NB4 (cell line): ENCODE data around the gene PDLIM7.
A peak's percentile ranks its signal among the peaks of the same experiment; 100 is the strongest.

Source experiments
- DNase-seq: peaks from one replicate; pipeline ENCODE4 v3.0.0; 2010; ENCODE audit warnings: low read depth
- H3K4me3 ChIP-seq: one replicate; pipeline ENCODE4 v1.5.1; 2011; ENCODE audit warnings: mild to moderate bottlenecking, low read depth, low read length, moderate library complexity
- MAX ChIP-seq: IDR thresholded peaks from 2 replicates; pipeline ENCODE4 v1.6.1; 2011; ENCODE audit warnings: low read depth, low read length
- MYC ChIP-seq: IDR thresholded peaks from 2 replicates; pipeline ENCODE4 v1.6.1; 2011; ENCODE audit warnings: low read depth, low read length
- POLR2A ChIP-seq: IDR thresholded peaks from 2 replicates; pipeline ENCODE4 v1.6.1; 2011; ENCODE audit warnings: mild to moderate bottlenecking; ENCODE audit not compliant: insufficient read length; ENCODE audit errors: extremely low read depth
- TF ChIP-seq, protein P1 (sequence below): IDR thresholded peaks from one replicate; pipeline ENCODE4 v1.5.1; 2012; ENCODE audit warnings: low read depth, low read length

The PDLIM7 gene

DNA sequence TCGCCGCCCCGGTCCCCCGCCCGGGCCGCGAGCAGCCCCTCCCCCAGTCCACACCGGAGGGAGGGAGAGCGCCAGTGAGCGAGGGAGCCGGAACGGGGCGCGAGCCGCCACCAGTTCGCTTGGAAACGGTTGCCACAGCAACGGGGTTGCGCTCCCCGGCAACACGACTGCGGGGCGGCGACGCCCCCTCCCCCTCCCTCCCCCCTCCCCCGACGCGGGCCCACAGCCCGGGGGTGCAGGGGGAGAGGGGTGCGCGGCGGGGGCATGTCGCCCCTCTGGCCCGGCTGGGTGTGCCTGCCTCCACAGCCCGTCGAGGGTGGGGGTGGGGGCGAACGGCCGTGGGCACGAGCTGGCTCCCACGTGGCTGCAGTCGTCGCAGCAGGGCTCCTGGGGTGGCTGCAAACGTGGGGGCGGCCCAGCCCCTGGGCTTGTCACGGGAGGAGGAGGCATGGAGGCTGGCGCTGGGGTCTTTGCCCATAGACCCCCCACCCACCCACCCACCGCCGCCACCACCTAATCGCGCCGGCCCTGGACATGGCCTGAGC lies 50.3 kb downstream of the PDLIM7 start:
- peak; percentile 68 for TF ChIP-seq MAX
- no peak for TF ChIP-seq POLR2A
- TF ChIP-seq, protein P1, sequence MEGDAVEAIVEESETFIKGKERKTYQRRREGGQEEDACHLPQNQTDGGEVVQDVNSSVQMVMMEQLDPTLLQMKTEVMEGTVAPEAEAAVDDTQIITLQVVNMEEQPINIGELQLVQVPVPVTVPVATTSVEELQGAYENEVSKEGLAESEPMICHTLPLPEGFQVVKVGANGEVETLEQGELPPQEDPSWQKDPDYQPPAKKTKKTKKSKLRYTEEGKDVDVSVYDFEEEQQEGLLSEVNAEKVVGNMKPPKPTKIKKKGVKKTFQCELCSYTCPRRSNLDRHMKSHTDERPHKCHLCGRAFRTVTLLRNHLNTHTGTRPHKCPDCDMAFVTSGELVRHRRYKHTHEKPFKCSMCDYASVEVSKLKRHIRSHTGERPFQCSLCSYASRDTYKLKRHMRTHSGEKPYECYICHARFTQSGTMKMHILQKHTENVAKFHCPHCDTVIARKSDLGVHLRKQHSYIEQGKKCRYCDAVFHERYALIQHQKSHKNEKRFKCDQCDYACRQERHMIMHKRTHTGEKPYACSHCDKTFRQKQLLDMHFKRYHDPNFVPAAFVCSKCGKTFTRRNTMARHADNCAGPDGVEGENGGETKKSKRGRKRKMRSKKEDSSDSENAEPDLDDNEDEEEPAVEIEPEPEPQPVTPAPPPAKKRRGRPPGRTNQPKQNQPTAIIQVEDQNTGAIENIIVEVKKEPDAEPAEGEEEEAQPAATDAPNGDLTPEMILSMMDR = no peak
- peak; percentile 79 for TF ChIP-seq MYC
- H3K4me3 ChIP-seq = peak overlapping the region; percentile 55
- DNase-seq = peak; percentile 78

DNA sequence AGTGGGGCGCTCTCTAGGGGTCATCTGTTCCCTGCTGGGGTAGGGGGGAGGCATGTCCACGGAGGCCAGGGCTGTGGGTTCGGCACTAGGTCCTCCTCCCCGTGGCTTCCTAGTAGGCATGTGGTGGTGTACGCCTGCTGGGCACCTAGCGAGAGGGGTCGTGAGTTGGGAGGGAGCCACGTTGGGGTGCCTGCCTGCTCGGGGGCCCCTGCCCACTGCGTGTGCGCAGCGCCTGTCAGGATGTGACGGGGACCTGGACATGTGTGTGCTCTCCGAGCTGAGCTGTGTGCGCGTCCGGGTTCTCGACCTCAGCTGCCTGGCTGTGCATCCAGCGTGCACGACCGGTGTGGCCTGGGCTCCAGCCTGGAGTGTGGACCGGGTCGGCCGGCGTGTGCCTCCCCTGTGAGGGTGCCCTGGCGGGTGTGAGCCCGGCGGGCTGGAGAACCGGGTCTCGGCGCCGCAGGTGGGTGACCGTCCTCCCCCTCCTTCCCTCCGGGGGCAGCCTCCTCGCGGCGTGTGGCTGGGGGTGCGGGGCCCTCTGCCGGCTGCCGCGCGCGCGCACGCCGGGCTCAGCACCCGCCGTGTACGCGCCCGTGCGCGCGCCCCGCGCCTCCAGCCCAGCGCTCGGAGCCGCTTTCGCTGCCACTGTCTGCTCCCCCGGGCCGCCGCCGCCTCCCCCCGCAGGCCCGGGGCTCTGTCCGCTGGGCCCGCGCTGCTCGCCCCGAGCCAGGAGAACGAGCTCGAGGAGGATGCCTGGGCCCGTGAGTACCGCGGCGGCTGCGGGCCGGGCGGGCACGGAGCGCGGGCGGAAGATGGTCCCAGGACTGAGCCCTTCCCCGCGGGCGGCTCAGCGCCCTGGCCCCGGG lies 51.0 kb downstream of the PDLIM7 start, which contains the start of gene PRR7:
TSS of gene PRR7 (plus strand) at position 615 of the 866 bp plus-strand sequence. CDS start 8,254 bp downstream, outside the sequence.
- TF ChIP-seq, protein P1 = no peak
- TF ChIP-seq POLR2A (peak; percentile 28), MAX (peak; percentile 10; the same call in 1 of the 2 replicates), MYC (no peak)
- DNase-seq = peak; percentile 80
- peak within 1 kb of the TSS; percentile 55 for H3K4me3 ChIP-seq

GRCh38 chr5:177445917-177446199 lies 51.5 kb downstream of the PDLIM7 start:
- TF ChIP-seq POLR2A (no peak), MAX (no peak), MYC (no peak)
- TF ChIP-seq, protein P1 = no peak

GRCh38 chr5:177445052-177445916 lies 52.1 kb downstream of the PDLIM7 start:
- H3K4me3 ChIP-seq = no peak overlapping the region
- peak; percentile 49 for DNase-seq
- TF ChIP-seq, protein P1 = no peak
- TF ChIP-seq MYC = no peak
- no peak for TF ChIP-seq POLR2A
- TF ChIP-seq MAX = no peak

More at GRCh38 chr5:177445917-177446199, 51.5 kb downstream of the PDLIM7 start:
- DNase-seq = no peak
- peak overlapping the region; percentile 54 for H3K4me3 ChIP-seq

DNA sequence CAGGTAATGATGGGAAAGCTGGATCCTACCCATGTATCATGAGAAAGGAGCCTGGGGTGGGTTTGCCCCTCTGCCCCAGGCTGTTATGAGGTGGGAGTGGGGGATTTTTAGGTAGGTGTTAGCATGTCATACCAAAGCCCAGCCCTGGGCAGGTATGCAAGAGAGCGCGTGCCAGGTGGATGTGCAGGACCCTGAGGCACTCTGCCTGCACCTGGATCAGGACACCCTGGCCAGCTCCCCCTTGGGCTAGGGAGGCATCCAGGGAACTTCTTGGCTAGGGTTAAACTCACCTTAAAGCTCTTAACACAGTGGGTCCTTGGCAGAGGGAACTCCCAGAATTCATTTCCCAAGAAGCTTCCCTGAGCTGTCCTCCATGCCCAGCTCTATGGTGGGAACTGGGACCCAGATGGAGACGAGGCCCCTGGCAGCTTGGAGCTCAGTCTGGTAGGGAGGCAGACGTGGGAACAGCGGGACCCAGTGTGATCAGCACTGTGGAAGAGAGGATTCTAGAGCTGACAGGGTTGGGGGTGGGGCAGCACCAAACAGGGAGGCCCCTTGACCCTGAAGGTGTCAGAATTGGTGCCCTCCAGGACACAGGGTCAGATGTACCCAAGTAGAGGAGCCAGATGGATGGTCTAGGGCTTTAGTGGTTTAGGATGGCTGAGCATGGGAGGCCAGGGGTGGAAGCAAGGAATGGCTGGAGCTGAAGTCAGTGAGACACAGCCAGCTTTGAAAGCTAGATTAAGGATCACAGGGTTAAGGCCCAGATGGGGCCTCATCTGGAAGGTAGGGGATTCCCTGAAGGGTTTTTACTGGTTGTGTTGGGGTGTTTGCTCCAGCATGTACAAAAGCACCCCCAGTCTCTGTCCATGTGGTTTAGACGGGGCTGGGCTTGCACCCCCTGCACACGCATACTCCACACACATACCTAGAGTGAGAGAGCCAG lies 53.0 kb downstream of the PDLIM7 start:
- peak; percentile 39 for DNase-seq
- TF ChIP-seq POLR2A = peak; percentile 10
- TF ChIP-seq, protein P1 = no peak
- no peak overlapping the region for H3K4me3 ChIP-seq
